MG63 (cell line): ENCODE data around the gene MEGF8. TPM values are rescaled to one million over a fixed set of nuclear protein-coding genes. Genes with fewer than 3 reads are reported as not detected.

ENCODE experiments used
- DNase-seq: peaks from one replicate; pipeline ENCODE4 v3.0.0-alpha.2; 2020
- H3K27me3 ChIP-seq: fragments of 250-450 bp; sonication (Bioruptor Pico); 2 replicates; pipeline ENCODE4 v1.5.1; 2020; ENCODE audit warnings: mild to moderate bottlenecking, moderate library complexity
- H3K36me3 ChIP-seq: fragments of 250-450 bp; sonication (Bioruptor Pico); 2 replicates; pipeline ENCODE4 v1.5.1; 2020; ENCODE audit warnings: mild to moderate bottlenecking, moderate library complexity
- H3K4me3 ChIP-seq: fragments of 250-450 bp; sonication (Bioruptor Pico); 2 replicates; pipeline ENCODE4 v1.5.1; 2020; ENCODE audit warnings: mild to moderate bottlenecking, moderate library complexity
- H3K9me3 ChIP-seq: fragments of 250-450 bp; sonication (Bioruptor Pico); 2 replicates; pipeline ENCODE4 v1.5.1; 2020; ENCODE audit warnings: mild to moderate bottlenecking, moderate library complexity
- total RNA-seq: library from RNA; depleted of rRNA; stranded (reverse); fragments of >200 nt; shearing (Covaris generic); gene quantifications from 2 replicates; pipeline ENCODE4 v1.2.3, GENCODE V29; 2014; ENCODE audit warnings: low replicate concordance

Gene MEGF8
- total RNA-seq, 1 experiment from 2014 or later, result 26.7 TPM

- DNase-seq, result peak; percentile 63
- H3K4me3 ChIP-seq, result peak overlapping the region; percentile 36
- no peaks in the 10 kb centered on the region for H3K36me3 ChIP-seq
- H3K9me3 ChIP-seq, result no peaks in the 10 kb centered on the region
- no peaks in the 10 kb centered on the region for H3K27me3 ChIP-seq
These were observed 76.2 kb downstream of the MEGF8 start for GRCh38 chr19:42401365-42402303.

GRCh38 chr19:42402376-42403116 is 77.1 kb downstream of the MEGF8 start:
- no peaks in the 10 kb centered on the region for H3K9me3 ChIP-seq
- DNase-seq, result no peak
- no peak overlapping the region for H3K4me3 ChIP-seq
- H3K36me3 ChIP-seq, result no peaks in the 10 kb centered on the region
- no peaks in the 10 kb centered on the region for H3K27me3 ChIP-seq

- Histone ChIP-seq H3K4me3 (no peak overlapping the region), H3K36me3 (no peaks in the 10 kb centered on the region), H3K27me3 (no peaks in the 10 kb centered on the region), H3K9me3 (no peaks in the 10 kb centered on the region)
- DNase-seq, result no peak
These were observed 78.2 kb downstream of the MEGF8 start for GRCh38 chr19:42403586-42403985.

GRCh38 chr19:42406111-42406510 is 80.7 kb downstream of the MEGF8 start:
- H3K36me3 ChIP-seq, result no peaks in the 10 kb centered on the region
- no peak overlapping the region for H3K4me3 ChIP-seq
- no peaks in the 10 kb centered on the region for H3K9me3 ChIP-seq
- no peak for DNase-seq
- H3K27me3 ChIP-seq, result no peaks in the 10 kb centered on the region

- no peaks in the 10 kb centered on the region for H3K9me3 ChIP-seq
- no peaks in the 10 kb centered on the region for H3K36me3 ChIP-seq
- H3K27me3 ChIP-seq, result no peaks in the 10 kb centered on the region
- no peak overlapping the region for H3K4me3 ChIP-seq
- DNase-seq, result no peak
These were observed 81.8 kb downstream of the MEGF8 start for GRCh38 chr19:42407085-42407815.

- Histone ChIP-seq H3K27me3 (no peaks in the 10 kb centered on the region), H3K36me3 (no peaks in the 10 kb centered on the region), H3K4me3 (no peak overlapping the region), H3K9me3 (no peaks in the 10 kb centered on the region)
- DNase-seq, result no peak
These were observed 82.4 kb downstream of the MEGF8 start for GRCh38 chr19:42407816-42408175.

- Histone ChIP-seq H3K9me3 (no peaks in the 10 kb centered on the region), H3K4me3 (no peak overlapping the region), H3K27me3 (no peaks in the 10 kb centered on the region), H3K36me3 (no peaks in the 10 kb centered on the region)
- DNase-seq, result peak; percentile 31
These were observed 84.0 kb downstream of the MEGF8 start for GRCh38 chr19:42409477-42409876.

- no peak overlapping the region for H3K4me3 ChIP-seq
- no peaks in the 10 kb centered on the region for H3K9me3 ChIP-seq
- no peaks in the 10 kb centered on the region for H3K36me3 ChIP-seq
- DNase-seq, result no peak
- no peaks in the 10 kb centered on the region for H3K27me3 ChIP-seq
These were observed 84.9 kb downstream of the MEGF8 start for GRCh38 chr19:42410371-42410770.

- Histone ChIP-seq H3K36me3 (no peaks in the 10 kb centered on the region), H3K9me3 (no peaks in the 10 kb centered on the region), H3K4me3 (no peak overlapping the region), H3K27me3 (no peaks in the 10 kb centered on the region)
- no peak for DNase-seq
These were observed 86.2 kb downstream of the MEGF8 start for GRCh38 chr19:42411581-42412178.

- Histone ChIP-seq H3K9me3 (no peaks in the 10 kb centered on the region), H3K36me3 (no peaks in the 10 kb centered on the region), H3K27me3 (no peaks in the 10 kb centered on the region), H3K4me3 (no peak overlapping the region)
- DNase-seq, result no peak
These were observed 86.8 kb downstream of the MEGF8 start for GRCh38 chr19:42412227-42412626.

- Histone ChIP-seq H3K4me3 (no peak overlapping the region), H3K9me3 (no peaks in the 10 kb centered on the region), H3K27me3 (no peaks in the 10 kb centered on the region), H3K36me3 (no peaks in the 10 kb centered on the region)
- DNase-seq, result no peak
These were observed 87.2 kb downstream of the MEGF8 start for GRCh38 chr19:42412661-42413076.

GRCh38 chr19:42419309-42419708 is 93.9 kb downstream of the MEGF8 start:
- Histone ChIP-seq H3K36me3 (no peaks in the 10 kb centered on the region), H3K27me3 (no peaks in the 10 kb centered on the region), H3K4me3 (no peak overlapping the region), H3K9me3 (no peaks in the 10 kb centered on the region)
- DNase-seq, result peak; percentile 33

GRCh38 chr19:42420055-42420544 is 94.7 kb downstream of the MEGF8 start:
- no peaks in the 10 kb centered on the region for H3K36me3 ChIP-seq
- peak; percentile 71 for DNase-seq
- H3K9me3 ChIP-seq, result no peaks in the 10 kb centered on the region
- no peaks in the 10 kb centered on the region for H3K27me3 ChIP-seq
- H3K4me3 ChIP-seq, result no peak overlapping the region

- Histone ChIP-seq H3K9me3 (no peaks in the 10 kb centered on the region), H3K27me3 (no peaks in the 10 kb centered on the region), H3K36me3 (no peaks in the 10 kb centered on the region), H3K4me3 (no peak overlapping the region)
- DNase-seq, result no peak
These were observed 95.7 kb downstream of the MEGF8 start for GRCh38 chr19:42421101-42421500.

GRCh38 chr19:42421591-42422031 is 96.2 kb downstream of the MEGF8 start:
- Histone ChIP-seq H3K4me3 (no peak overlapping the region), H3K27me3 (no peaks in the 10 kb centered on the region), H3K36me3 (no peaks in the 10 kb centered on the region), H3K9me3 (no peaks in the 10 kb centered on the region)
- peak; percentile 33 for DNase-seq

GRCh38 chr19:42422092-42422900 is 96.9 kb downstream of the MEGF8 start:
- no peaks in the 10 kb centered on the region for H3K27me3 ChIP-seq
- DNase-seq, result no peak
- no peak overlapping the region for H3K4me3 ChIP-seq
- no peaks in the 10 kb centered on the region for H3K9me3 ChIP-seq
- no peaks in the 10 kb centered on the region for H3K36me3 ChIP-seq
